A549 (cell line): ENCODE results near the gene THTPA. TPM values are rescaled to one million over a fixed set of nuclear protein-coding genes. Genes with fewer than 3 reads are reported as not detected.
A peak's percentile ranks its signal among the peaks of the same experiment; 100 is the strongest.

Experiments
- ATAC-seq, 2 experiments: fragments of 200-7000 bp in 1 of 2; fragments of >200 bp in 1 of 2; cut with Nextera tagmentation in 1 of 2; cut with Tn5 transposase in 1 of 2; 3 replicates each; pipeline versions ENCODE4 v1.8.0 to v1.9.1; 2018 to 2020; ENCODE audit warnings: mild to moderate bottlenecking in 1 of 2, moderate library complexity in 1 of 2
- CTCF ChIA-PET: fragments of 300-600 bp; sonication (Branson Sonifier 250); formaldehyde crosslinking; extraction: SDS; loops from one replicate; lab custom pipeline; 2021; ENCODE audit warnings: antibody characterized with exemption, inconsistent platforms; lab: Yijun Ruan, JAX
- POLR2A ChIA-PET: fragments of 350-600 bp; formaldehyde crosslinking; extraction: SDS; loops from one replicate; lab custom pipeline; 2021; ENCODE audit warnings: antibody characterized with exemption, inconsistent platforms; lab: Yijun Ruan, JAX
- DNase-seq, 2 experiments: peaks; one replicate each; pipeline versions ENCODE4 v3.0.0 to v3.0.0-alpha.2; 2011 to 2016; ENCODE audit warnings: low read depth in 1 of 2, low spot score in 1 of 2
- FAIRE-seq: peaks from 2 replicates; lab custom pipeline; 2011; peaks lifted over from hg19 to GRCh38; lab: Jason Lieb, UNC
- H3K27ac ChIP-seq, 2 experiments: fragments of >200 bp; sonication (Bioruptor Twin); formaldehyde crosslinking; 3 replicates each; pipeline ENCODE4 v1.5.1; 2016 to 2017
- H3K4me1 ChIP-seq: fragments of >200 bp; sonication (Bioruptor Twin); formaldehyde crosslinking; 3 replicates; pipeline ENCODE4 v1.6.1; 2016
- H3K4me2 ChIP-seq: fragments of >200 bp; sonication (Bioruptor Twin); formaldehyde crosslinking; 3 replicates; pipeline ENCODE4 v1.6.1; 2016
- H3K4me3 ChIP-seq: fragments of >200 bp; sonication (Bioruptor Twin); formaldehyde crosslinking; 3 replicates; pipeline ENCODE4 v1.5.1; 2016
- H3K9me3 ChIP-seq: fragments of >200 bp; sonication (Bioruptor Twin); formaldehyde crosslinking; 3 replicates; pipeline ENCODE4 v1.6.1; 2016
- BHLHE40 ChIP-seq: IDR thresholded peaks from 2 replicates; pipeline ENCODE4 v1.6.1; 2012; ENCODE audit warnings: low read depth, low read length, inconsistent platforms
- CBX2 ChIP-seq: fragments of 200-600 bp; sonication (generic); IDR thresholded peaks from 2 replicates; pipeline ENCODE4 v1.6.1; 2016; ENCODE audit warnings: low read depth, mild to moderate bottlenecking, borderline replicate concordance
- CHD2 ChIP-seq: fragments of 150-350 bp; IDR thresholded peaks from 2 replicates; pipeline ENCODE4 v1.6.1; 2014; ENCODE audit warnings: low read length; ENCODE audit not compliant: partially characterized antibody
- EP300 ChIP-seq, 2 experiments: fragments of >200 bp; sonication (Bioruptor Twin); formaldehyde crosslinking; IDR thresholded peaks; 2 replicates in 1 of 2; 3 replicates in 1 of 2; pipeline ENCODE4 v1.6.1; 2016 to 2017
- FOSL2 ChIP-seq, 2 experiments: fragments of 450-650 bp in 1 of 2; fragments of >200 bp in 1 of 2; sonication (Bioruptor Twin) in 1 of 2; formaldehyde crosslinking; IDR thresholded peaks; 2 replicates each; pipeline versions ENCODE4 v1.5.0 to v1.6.1; 2016 to 2020; ENCODE audit warnings: mild to moderate bottlenecking in 1 of 2, moderate library complexity in 1 of 2
- HEYL ChIP-seq: fragments of 250-450 bp; sonication (Bioruptor Pico); IDR thresholded peaks from 2 replicates; pipeline ENCODE4 v1.8.0; 2021; ENCODE audit warnings: mild to moderate bottlenecking, moderate library complexity
- HOXB13 ChIP-seq: fragments of 250-450 bp; sonication (Bioruptor Pico); IDR thresholded peaks from 2 replicates; pipeline ENCODE4 v1.5.0; 2020; ENCODE audit warnings: low read depth, mild to moderate bottlenecking, moderate library complexity
- HOXB5 ChIP-seq: fragments of 250-450 bp; sonication (Bioruptor Pico); IDR thresholded peaks from 2 replicates; pipeline ENCODE4 v1.5.0; 2020; ENCODE audit warnings: mild to moderate bottlenecking, moderate library complexity
- JUN ChIP-seq, 2 experiments: fragments of >200 bp; sonication (Bioruptor Twin); formaldehyde crosslinking; IDR thresholded peaks; 2 replicates in 1 of 2; 3 replicates in 1 of 2; pipeline ENCODE4 v1.6.1; 2016 to 2017
- KDM1A ChIP-seq: fragments of 200-600 bp; sonication (generic); IDR thresholded peaks from 2 replicates; pipeline ENCODE4 v1.6.1; 2016; ENCODE audit warnings: low read depth, mild to moderate bottlenecking
- KDM5A ChIP-seq: fragments of 200-600 bp; sonication (generic); IDR thresholded peaks from 2 replicates; pipeline ENCODE4 v1.6.1; 2016; ENCODE audit warnings: antibody characterized with exemption, mild to moderate bottlenecking
- NPAS2 ChIP-seq: fragments of 250-450 bp; sonication (Bioruptor Pico); IDR thresholded peaks from 2 replicates; pipeline ENCODE4 v1.8.0; 2022; ENCODE audit warnings: mild to moderate bottlenecking, moderate library complexity, borderline replicate concordance
- NR3C1 ChIP-seq: fragments of >200 bp; sonication (Bioruptor Twin); formaldehyde crosslinking; IDR thresholded peaks from 3 replicates; pipeline ENCODE4 v1.6.1; 2017
- RFX5 ChIP-seq: fragments of 450-650 bp; IDR thresholded peaks from 2 replicates; pipeline ENCODE4 v1.7.1; 2014; ENCODE audit warnings: antibody characterized with exemption, mild to moderate bottlenecking, moderate library complexity
- SREBF2 ChIP-seq: fragments of 450-650 bp; IDR thresholded peaks from 2 replicates; pipeline ENCODE4 v1.6.1; 2014; ENCODE audit warnings: mild to moderate bottlenecking, moderate library complexity
- TFCP2L1 ChIP-seq: fragments of 250-450 bp; sonication (Bioruptor Pico); IDR thresholded peaks from 2 replicates; pipeline ENCODE4 v1.5.0; 2021; ENCODE audit warnings: mild to moderate bottlenecking
- ZSCAN20 ChIP-seq: fragments of 250-450 bp; sonication (Bioruptor Pico); IDR thresholded peaks from 2 replicates; pipeline ENCODE4 v1.8.0; 2022; ENCODE audit warnings: mild to moderate bottlenecking, moderate library complexity
- WGBS: methylation state at CpG from one replicate; pipeline ENCODE4 v1.1.6; 2017; ENCODE audit errors: missing lambda C conversion rate; 5-methylcytosine and 5-hydroxymethylcytosine counted together
- polyA plus RNA-seq, 4 experiments: library from polyadenylated mRNA; depleted of rRNA in 3 of 4; stranded (reverse); fragments of >200 nt; fragmentation: RNase III in 1 of 4; extraction: RNeasy Plus Mini Kit Qiagen cat#74134 plus additional on column Dnase treatment in 1 of 4; gene quantifications; 2 replicates in 3 of 4; 3 replicates in 1 of 4; pipeline ENCODE4 v1.2.3, GENCODE V29; 2011 to 2017
- TF ChIP-seq, protein P1 (sequence below): fragments of 250-450 bp; sonication (Bioruptor Pico); IDR thresholded peaks from 2 replicates; pipeline ENCODE4 v1.5.0; 2020; ENCODE audit warnings: low read depth, mild to moderate bottlenecking, moderate library complexity
- TF ChIP-seq, protein P2 (sequence below): fragments of 150-350 bp; IDR thresholded peaks from 2 replicates; pipeline ENCODE4 v1.6.1; 2014; ENCODE audit warnings: low read depth, mild to moderate bottlenecking, low read length
- TF ChIP-seq, protein P3 (sequence below): IDR thresholded peaks from 2 replicates; pipeline ENCODE4 v1.6.1; 2012
- TF ChIP-seq, protein P4 (sequence below): fragments of 250-450 bp; sonication (Bioruptor Pico); IDR thresholded peaks from 2 replicates; pipeline ENCODE4 v1.5.0; 2021; ENCODE audit warnings: mild to moderate bottlenecking, moderate library complexity, borderline replicate concordance

Gene THTPA
- polyA plus RNA-seq, 2 of the 4 experiments (the other 2 are of a cell fraction): 8.1 to 23.9 TPM

DNA sequence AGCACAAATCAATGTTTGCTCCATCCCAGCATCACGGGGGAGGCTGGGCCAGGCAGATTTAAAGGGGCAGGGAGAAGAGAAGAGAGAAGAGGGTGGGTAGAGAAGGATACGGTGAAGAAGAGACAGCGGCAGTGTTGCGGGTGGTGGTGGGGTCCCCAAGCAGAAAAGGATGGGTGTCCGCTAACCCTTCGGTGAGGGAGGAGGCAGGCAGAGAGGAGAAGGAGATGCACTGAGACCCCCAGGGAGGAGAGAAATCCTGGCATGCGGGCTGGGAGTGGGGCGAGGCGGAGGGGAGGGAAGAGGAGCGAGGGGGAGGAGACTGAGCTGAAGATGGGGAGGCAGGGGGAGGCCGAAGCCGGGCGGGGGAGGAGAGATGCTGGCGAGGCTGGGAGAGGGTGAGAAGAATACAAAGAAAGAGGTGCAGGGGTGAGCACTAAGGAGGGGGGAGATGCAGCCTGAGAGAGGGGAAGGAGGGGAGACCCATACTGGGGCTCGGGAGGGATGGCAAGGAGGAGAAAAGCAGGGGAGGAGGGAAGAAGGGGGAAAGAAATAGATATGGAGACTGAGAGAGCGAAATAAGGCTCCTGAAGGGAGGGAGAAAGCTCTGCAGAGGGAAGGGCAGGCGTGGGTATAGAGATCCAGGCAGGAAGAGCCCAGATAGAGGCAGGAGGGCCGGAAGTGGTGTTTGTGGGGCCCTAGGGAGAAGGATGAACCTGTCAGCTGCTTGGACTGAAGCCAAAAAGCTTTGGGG, 22.7 kb downstream of the THTPA start, which contains the start of gene JPH4:
Gene JPH4 (minus strand): TSS at position 231 of the 751 bp plus-strand sequence. CDS start 1,337 bp downstream, outside the sequence.
- ChIA-PET POLR2A (no interaction called here), CTCF (interaction anchor here (0.9 to 1.8 kb wide), 4 partner anchors 9 to 20 kb away, joined by 3 to 4 read pairs (median 4); no protein-coding TSS in a partner anchor)
- H3K4me1 ChIP-seq: no peaks in the 10 kb centered on the region
- H3K4me2 ChIP-seq: peak within 1 kb of the TSS; percentile 29; the same call in 1 of the 3 replicates
- no peak for DNase-seq
- WGBS: 48% methylated on average over 14 of the region's 18 CpGs
- H3K4me3 ChIP-seq: no peak within 1 kb of the TSS
- H3K27ac ChIP-seq: no peak within 1 kb of the TSS; a peak in 1 of 6 replicates
- TF ChIP-seq HEYL (CRISPR knock-in tag): no peak
- TF ChIP-seq NPAS2 (CRISPR knock-in tag): no peak
- TF ChIP-seq ZSCAN20: no peak
- TF ChIP-seq, protein P1, sequence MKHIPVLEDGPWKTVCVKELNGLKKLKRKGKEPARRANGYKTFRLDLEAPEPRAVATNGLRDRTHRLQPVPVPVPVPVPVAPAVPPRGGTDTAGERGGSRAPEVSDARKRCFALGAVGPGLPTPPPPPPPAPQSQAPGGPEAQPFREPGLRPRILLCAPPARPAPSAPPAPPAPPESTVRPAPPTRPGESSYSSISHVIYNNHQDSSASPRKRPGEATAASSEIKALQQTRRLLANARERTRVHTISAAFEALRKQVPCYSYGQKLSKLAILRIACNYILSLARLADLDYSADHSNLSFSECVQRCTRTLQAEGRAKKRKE (CRISPR knock-in tag): no peak
- TF ChIP-seq HOXB5 (CRISPR knock-in tag): no peak
- TF ChIP-seq, all 56 proteins: peak for 0
- no peaks in the 10 kb centered on the region for H3K9me3 ChIP-seq
- FAIRE-seq (no peak), ATAC-seq (peak in 1 of 2 experiments; percentile 39; a peak in 3 of 6 replicates)

GRCh38 chr14:23579311-23579630, 23.2 kb downstream of the THTPA start:
- H3K27ac ChIP-seq: no peak overlapping the region
- ATAC-seq: no peak
- H3K4me3 ChIP-seq: no peak overlapping the region
- 72% methylated on average over 3 of the region's 3 CpGs for WGBS
- ChIA-PET CTCF (interaction anchor here (0.7 to 1.8 kb wide), 3 partner anchors 9 to 478 kb away, joined by 3 to 4 read pairs (median 3); no protein-coding TSS in a partner anchor), POLR2A (no interaction called here)
- H3K4me2 ChIP-seq: no peak overlapping the region
- TF ChIP-seq CBX2: no peak
- TF ChIP-seq, protein P2, sequence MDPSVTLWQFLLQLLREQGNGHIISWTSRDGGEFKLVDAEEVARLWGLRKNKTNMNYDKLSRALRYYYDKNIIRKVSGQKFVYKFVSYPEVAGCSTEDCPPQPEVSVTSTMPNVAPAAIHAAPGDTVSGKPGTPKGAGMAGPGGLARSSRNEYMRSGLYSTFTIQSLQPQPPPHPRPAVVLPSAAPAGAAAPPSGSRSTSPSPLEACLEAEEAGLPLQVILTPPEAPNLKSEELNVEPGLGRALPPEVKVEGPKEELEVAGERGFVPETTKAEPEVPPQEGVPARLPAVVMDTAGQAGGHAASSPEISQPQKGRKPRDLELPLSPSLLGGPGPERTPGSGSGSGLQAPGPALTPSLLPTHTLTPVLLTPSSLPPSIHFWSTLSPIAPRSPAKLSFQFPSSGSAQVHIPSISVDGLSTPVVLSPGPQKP: no peak
- TF ChIP-seq, protein P3, sequence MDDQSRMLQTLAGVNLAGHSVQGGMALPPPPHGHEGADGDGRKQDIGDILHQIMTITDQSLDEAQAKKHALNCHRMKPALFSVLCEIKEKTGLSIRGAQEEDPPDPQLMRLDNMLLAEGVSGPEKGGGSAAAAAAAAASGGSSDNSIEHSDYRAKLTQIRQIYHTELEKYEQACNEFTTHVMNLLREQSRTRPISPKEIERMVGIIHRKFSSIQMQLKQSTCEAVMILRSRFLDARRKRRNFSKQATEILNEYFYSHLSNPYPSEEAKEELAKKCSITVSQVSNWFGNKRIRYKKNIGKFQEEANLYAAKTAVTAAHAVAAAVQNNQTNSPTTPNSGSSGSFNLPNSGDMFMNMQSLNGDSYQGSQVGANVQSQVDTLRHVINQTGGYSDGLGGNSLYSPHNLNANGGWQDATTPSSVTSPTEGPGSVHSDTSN: no peak
- TF ChIP-seq, protein P4, sequence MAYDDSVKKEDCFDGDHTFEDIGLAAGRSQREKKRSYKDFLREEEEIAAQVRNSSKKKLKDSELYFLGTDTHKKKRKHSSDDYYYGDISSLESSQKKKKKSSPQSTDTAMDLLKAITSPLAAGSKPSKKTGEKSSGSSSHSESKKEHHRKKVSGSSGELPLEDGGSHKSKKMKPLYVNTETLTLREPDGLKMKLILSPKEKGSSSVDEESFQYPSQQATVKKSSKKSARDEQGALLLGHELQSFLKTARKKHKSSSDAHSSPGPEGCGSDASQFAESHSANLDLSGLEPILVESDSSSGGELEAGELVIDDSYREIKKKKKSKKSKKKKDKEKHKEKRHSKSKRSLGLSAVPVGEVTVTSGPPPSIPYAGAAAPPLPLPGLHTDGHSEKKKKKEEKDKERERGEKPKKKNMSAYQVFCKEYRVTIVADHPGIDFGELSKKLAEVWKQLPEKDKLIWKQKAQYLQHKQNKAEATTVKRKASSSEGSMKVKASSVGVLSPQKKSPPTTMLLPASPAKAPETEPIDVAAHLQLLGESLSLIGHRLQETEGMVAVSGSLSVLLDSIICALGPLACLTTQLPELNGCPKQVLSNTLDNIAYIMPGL (CRISPR knock-in tag): no peak
- TF ChIP-seq KDM5A: no peak
- TF ChIP-seq JUN (IDR thresholded peaks at IDR 0.05): no peak
- no peak for TF ChIP-seq FOSL2 (IDR thresholded peaks at IDR 0.05)
- TF ChIP-seq FOSL2 (CRISPR knock-in tag; IDR thresholded peaks at IDR 0.05): no peak
- TF ChIP-seq KDM1A: no peak
- TF ChIP-seq HOXB5 (CRISPR knock-in tag): no peak
- TF ChIP-seq RFX5: no peak
- TF ChIP-seq, protein P1 (CRISPR knock-in tag): no peak
- no peak for TF ChIP-seq EP300 (IDR thresholded peaks at IDR 0.05)
- no peak for TF ChIP-seq CHD2
- TF ChIP-seq HOXB13 (CRISPR knock-in tag): no peak
- TF ChIP-seq TFCP2L1 (CRISPR knock-in tag): no peak
- no peak for TF ChIP-seq SREBF2
- TF ChIP-seq NR3C1: no peak
- no peak for TF ChIP-seq BHLHE40
- no peaks in the 10 kb centered on the region for H3K4me1 ChIP-seq
- no peaks in the 10 kb centered on the region for H3K9me3 ChIP-seq
- FAIRE-seq: no peak
- no peak for DNase-seq
